ENCODE results near the gene TMEM54. TPM values are rescaled to one million over a fixed set of nuclear protein-coding genes. Genes with fewer than 3 reads are reported as not detected.

The TMEM54 gene
- total and polyA plus RNA-seq, 4 donors, result 0.92 to 10.9 (median 2.6) TPM

DNA sequence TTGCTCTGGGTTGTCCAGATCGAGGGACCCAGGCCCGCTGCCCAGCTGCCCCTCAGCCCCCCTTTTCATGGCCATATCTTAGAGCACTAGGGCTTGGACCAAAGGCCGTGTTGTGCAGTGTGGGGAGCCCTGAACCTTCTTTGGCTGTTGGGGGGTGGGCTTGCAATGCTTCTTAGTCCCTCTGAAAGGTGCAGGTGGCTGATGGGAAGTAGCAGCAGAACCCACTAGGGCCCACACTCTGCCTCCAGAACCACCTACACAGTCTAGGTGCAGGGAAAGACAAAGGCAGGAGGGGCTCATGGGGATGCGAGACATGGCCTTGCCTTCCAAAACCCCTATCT, 17.2 kb downstream of the TMEM54 start:
- Histone ChIP-seq H3K27ac (ENCODE audit: low read depth in 1 of 2, low read length in 2 of 2) (no peak overlapping the region), H3K9ac (ENCODE audit: low read depth in 1 of 2, low read length in 2 of 2) (no peak overlapping the region), H3K36me3 (ENCODE audit: control insufficient read depth in 4 of 4, insufficient read depth in 3 of 4, low read depth in 1 of 4, low read length in 3 of 4) (no peaks in the 10 kb centered on the region), H3K9me3 (ENCODE audit: control insufficient read depth in 4 of 4, low read length in 3 of 4) (no peaks in the 10 kb centered on the region), H3K27me3 (ENCODE audit: control insufficient read depth in 4 of 4, insufficient read depth in 4 of 4, low read length in 3 of 4) (peaks cover 0 to 12% (median 3%) of the 10 kb centered on the region in 4 donors), H3K4me3 (ENCODE audit: low read depth in 1 of 3, low read length in 3 of 3) (no peak overlapping the region), H3K4me1 (ENCODE audit: control insufficient read depth in 4 of 4, insufficient read depth in 4 of 4, low read length in 3 of 4) (peaks cover 0 to 5% (median under 1%) of the 10 kb centered on the region in 4 donors)
- no peak for TF ChIP-seq RXRA (IDR thresholded peaks at IDR 0.05)
- no peak for TF ChIP-seq NR2F2 (IDR thresholded peaks at IDR 0.05)
- no peak for TF ChIP-seq EGR1 (IDR thresholded peaks at IDR 0.05; ENCODE audit: low read depth in 2 of 2)
- TF ChIP-seq GABPA (IDR thresholded peaks at IDR 0.05 in 1 of 2, conservative IDR thresholded peaks at IDR 0.05 in 1 of 2), result no peak
- TF ChIP-seq, protein P1, sequence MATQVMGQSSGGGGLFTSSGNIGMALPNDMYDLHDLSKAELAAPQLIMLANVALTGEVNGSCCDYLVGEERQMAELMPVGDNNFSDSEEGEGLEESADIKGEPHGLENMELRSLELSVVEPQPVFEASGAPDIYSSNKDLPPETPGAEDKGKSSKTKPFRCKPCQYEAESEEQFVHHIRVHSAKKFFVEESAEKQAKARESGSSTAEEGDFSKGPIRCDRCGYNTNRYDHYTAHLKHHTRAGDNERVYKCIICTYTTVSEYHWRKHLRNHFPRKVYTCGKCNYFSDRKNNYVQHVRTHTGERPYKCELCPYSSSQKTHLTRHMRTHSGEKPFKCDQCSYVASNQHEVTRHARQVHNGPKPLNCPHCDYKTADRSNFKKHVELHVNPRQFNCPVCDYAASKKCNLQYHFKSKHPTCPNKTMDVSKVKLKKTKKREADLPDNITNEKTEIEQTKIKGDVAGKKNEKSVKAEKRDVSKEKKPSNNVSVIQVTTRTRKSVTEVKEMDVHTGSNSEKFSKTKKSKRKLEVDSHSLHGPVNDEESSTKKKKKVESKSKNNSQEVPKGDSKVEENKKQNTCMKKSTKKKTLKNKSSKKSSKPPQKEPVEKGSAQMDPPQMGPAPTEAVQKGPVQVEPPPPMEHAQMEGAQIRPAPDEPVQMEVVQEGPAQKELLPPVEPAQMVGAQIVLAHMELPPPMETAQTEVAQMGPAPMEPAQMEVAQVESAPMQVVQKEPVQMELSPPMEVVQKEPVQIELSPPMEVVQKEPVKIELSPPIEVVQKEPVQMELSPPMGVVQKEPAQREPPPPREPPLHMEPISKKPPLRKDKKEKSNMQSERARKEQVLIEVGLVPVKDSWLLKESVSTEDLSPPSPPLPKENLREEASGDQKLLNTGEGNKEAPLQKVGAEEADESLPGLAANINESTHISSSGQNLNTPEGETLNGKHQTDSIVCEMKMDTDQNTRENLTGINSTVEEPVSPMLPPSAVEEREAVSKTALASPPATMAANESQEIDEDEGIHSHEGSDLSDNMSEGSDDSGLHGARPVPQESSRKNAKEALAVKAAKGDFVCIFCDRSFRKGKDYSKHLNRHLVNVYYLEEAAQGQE (IDR thresholded peaks at IDR 0.05), result no peak
- no peak for DNase-seq (ENCODE audit: low spot score)
- WGBS, result 78% methylated on average over 4 of the region's 4 CpGs

DNA sequence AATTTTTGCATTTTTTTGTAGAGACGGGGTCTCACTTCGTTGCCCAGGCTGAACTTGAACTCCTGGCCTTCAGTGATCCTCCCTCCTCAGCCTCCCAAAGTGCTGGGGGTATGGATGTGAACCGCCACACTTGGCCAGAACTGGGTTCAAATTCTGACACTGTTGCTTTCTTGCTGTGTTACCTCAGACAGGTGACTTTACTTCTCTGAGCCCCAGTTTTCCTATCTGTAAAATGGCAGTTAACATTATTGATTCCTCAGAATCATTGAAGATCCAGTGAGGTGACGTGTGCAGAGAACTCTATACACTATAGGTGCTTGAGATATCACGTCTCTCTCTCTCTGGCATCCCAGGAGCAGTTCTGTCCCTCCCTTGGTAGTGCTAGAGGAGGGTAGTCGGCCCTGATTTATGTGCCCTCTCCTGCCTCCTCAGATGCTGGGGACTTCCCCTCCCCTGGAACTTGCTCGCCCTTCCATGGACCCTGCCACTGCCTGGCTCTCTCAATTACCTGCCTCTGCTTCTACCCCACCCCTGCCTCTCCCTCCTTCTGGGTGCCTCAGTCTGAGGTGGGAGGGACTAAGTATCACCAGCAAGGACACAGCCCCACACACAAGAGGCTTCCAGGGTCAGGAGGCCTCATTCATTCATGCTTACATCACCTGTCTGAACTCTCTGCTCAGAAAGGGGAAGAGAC, 17.7 kb downstream of the TMEM54 start:
- H3K9me3 ChIP-seq (ENCODE audit: control insufficient read depth in 4 of 4, low read length in 3 of 4), result no peaks in the 10 kb centered on the region
- no peak overlapping the region for H3K9ac ChIP-seq (ENCODE audit: low read depth in 1 of 2, low read length in 2 of 2)
- H3K4me3 ChIP-seq (ENCODE audit: low read depth in 1 of 3, low read length in 3 of 3), result no peak overlapping the region
- H3K4me1 ChIP-seq (ENCODE audit: control insufficient read depth in 4 of 4, insufficient read depth in 4 of 4, low read length in 3 of 4), result peaks cover 0 to 5% (median under 1%) of the 10 kb centered on the region in 4 donors
- 87% methylated on average over 7 of the region's 7 CpGs for WGBS
- H3K27ac ChIP-seq (ENCODE audit: low read depth in 1 of 2, low read length in 2 of 2), result no peak overlapping the region
- no peak for DNase-seq (ENCODE audit: low spot score)
- H3K36me3 ChIP-seq (ENCODE audit: control insufficient read depth in 4 of 4, insufficient read depth in 3 of 4, low read depth in 1 of 4, low read length in 3 of 4), result no peaks in the 10 kb centered on the region
- peaks cover 0 to 12% (median 3%) of the 10 kb centered on the region in 4 donors for H3K27me3 ChIP-seq (ENCODE audit: control insufficient read depth in 4 of 4, insufficient read depth in 4 of 4, low read length in 3 of 4)
- TF ChIP-seq RXRA (IDR thresholded peaks at IDR 0.05) (no peak), EGR1 (IDR thresholded peaks at IDR 0.05; ENCODE audit: low read depth in 2 of 2) (no peak), GABPA (IDR thresholded peaks at IDR 0.05 in 1 of 2, conservative IDR thresholded peaks at IDR 0.05 in 1 of 2) (no peak), NR2F2 (IDR thresholded peaks at IDR 0.05) (no peak), SP1 (IDR thresholded peaks at IDR 0.05) (no peak)
- TF ChIP-seq, protein P2, sequence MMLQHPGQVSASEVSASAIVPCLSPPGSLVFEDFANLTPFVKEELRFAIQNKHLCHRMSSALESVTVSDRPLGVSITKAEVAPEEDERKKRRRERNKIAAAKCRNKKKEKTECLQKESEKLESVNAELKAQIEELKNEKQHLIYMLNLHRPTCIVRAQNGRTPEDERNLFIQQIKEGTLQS (IDR thresholded peaks at IDR 0.05), result no peak

DNA sequence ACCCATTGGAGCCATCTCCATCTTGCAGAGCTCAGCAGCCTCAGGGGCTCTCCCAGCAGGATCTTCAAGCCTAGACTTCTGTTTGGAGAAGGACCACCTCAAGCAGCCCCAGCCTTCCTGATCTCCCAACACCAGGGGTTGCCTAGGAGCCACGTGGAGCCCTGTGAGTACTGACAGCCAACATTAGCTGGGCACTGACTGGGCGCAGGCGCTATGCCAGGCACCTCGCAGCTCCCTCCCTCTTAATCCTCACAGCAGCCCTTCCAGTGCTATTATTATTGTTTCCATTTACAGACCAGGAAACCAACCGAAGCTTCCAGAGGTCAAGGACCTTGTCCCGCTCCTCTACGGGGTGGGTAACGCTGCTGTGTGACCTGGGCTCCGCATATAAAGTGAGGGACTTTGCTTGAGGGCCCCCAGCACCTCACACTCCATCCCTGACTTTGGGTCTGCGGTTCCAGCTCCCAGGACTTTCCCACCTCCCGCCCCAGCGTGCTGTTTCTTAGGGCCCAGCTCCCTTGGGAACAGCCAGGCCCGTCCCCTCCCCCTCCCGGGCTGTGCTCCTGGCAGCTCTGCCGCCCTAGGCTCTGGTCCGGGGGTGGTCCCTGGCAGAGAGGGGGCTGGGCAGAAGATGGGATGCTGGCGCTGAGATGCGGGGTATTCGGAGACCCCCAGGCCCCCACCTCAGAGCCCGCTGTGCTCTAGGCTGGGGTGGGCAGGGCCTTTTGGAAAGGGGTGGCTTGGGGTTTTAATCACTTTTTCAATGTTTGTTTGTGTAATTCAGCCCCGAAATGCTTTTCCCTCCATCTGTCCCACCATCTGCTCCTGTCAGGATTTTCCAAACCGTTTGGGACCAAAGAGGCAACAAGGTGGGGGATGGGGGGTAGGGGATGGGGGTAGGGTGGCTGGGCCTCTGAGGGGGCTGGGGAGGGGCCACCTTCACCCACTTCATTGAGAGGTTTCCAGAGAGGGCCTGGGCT, 19.0 kb downstream of the TMEM54 start:
- 42% methylated on average over 22 of the region's 22 CpGs for WGBS
- Histone ChIP-seq H3K27ac (ENCODE audit: low read depth in 1 of 2, low read length in 2 of 2) (no peak overlapping the region), H3K27me3 (ENCODE audit: control insufficient read depth in 4 of 4, insufficient read depth in 4 of 4, low read length in 3 of 4) (peaks cover 0 to 7% (median under 1%) of the 10 kb centered on the region in 4 donors), H3K36me3 (ENCODE audit: control insufficient read depth in 4 of 4, insufficient read depth in 3 of 4, low read depth in 1 of 4, low read length in 3 of 4) (no peaks in the 10 kb centered on the region), H3K9me3 (ENCODE audit: control insufficient read depth in 4 of 4, low read length in 3 of 4) (no peaks in the 10 kb centered on the region), H3K4me3 (ENCODE audit: low read depth in 1 of 3, low read length in 3 of 3) (no peak overlapping the region), H3K9ac (ENCODE audit: low read depth in 1 of 2, low read length in 2 of 2) (no peak overlapping the region), H3K4me1 (ENCODE audit: control insufficient read depth in 4 of 4, insufficient read depth in 4 of 4, low read length in 3 of 4) (peaks cover 0 to 15% (median 4%) of the 10 kb centered on the region in 4 donors)
- no peak for DNase-seq (ENCODE audit: low spot score)
- TF ChIP-seq HNF4A (conservative IDR thresholded peaks at IDR 0.05), result no peak
- no peak for TF ChIP-seq GABPA (IDR thresholded peaks at IDR 0.05 in 1 of 2, conservative IDR thresholded peaks at IDR 0.05 in 1 of 2)
- TF ChIP-seq JUND (IDR thresholded peaks at IDR 0.05), result no peak
- TF ChIP-seq FOXA1 (IDR thresholded peaks at IDR 0.05), result no peak
- no peak for TF ChIP-seq SP1 (IDR thresholded peaks at IDR 0.05)
- no peak for TF ChIP-seq YY1 (IDR thresholded peaks at IDR 0.05)
- TF ChIP-seq, protein P3, sequence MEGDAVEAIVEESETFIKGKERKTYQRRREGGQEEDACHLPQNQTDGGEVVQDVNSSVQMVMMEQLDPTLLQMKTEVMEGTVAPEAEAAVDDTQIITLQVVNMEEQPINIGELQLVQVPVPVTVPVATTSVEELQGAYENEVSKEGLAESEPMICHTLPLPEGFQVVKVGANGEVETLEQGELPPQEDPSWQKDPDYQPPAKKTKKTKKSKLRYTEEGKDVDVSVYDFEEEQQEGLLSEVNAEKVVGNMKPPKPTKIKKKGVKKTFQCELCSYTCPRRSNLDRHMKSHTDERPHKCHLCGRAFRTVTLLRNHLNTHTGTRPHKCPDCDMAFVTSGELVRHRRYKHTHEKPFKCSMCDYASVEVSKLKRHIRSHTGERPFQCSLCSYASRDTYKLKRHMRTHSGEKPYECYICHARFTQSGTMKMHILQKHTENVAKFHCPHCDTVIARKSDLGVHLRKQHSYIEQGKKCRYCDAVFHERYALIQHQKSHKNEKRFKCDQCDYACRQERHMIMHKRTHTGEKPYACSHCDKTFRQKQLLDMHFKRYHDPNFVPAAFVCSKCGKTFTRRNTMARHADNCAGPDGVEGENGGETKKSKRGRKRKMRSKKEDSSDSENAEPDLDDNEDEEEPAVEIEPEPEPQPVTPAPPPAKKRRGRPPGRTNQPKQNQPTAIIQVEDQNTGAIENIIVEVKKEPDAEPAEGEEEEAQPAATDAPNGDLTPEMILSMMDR (IDR thresholded peaks at IDR 0.05; ENCODE audit: low read depth, low read length, missing input control), result no peak
- no peak for TF ChIP-seq EGR1 (IDR thresholded peaks at IDR 0.05; ENCODE audit: low read depth in 2 of 2)
- TF ChIP-seq TAF1 (conservative IDR thresholded peaks at IDR 0.05), result no peak
- TF ChIP-seq RXRA (IDR thresholded peaks at IDR 0.05), result no peak
- TF ChIP-seq, protein P4, sequence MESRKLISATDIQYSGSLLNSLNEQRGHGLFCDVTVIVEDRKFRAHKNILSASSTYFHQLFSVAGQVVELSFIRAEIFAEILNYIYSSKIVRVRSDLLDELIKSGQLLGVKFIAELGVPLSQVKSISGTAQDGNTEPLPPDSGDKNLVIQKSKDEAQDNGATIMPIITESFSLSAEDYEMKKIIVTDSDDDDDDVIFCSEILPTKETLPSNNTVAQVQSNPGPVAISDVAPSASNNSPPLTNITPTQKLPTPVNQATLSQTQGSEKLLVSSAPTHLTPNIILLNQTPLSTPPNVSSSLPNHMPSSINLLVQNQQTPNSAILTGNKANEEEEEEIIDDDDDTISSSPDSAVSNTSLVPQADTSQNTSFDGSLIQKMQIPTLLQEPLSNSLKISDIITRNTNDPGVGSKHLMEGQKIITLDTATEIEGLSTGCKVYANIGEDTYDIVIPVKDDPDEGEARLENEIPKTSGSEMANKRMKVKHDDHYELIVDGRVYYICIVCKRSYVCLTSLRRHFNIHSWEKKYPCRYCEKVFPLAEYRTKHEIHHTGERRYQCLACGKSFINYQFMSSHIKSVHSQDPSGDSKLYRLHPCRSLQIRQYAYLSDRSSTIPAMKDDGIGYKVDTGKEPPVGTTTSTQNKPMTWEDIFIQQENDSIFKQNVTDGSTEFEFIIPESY (IDR thresholded peaks at IDR 0.05), result no peak
- no peak for TF ChIP-seq FOXA2 (IDR thresholded peaks at IDR 0.05)
- TF ChIP-seq, protein P5, sequence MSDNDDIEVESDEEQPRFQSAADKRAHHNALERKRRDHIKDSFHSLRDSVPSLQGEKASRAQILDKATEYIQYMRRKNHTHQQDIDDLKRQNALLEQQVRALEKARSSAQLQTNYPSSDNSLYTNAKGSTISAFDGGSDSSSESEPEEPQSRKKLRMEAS (IDR thresholded peaks at IDR 0.05), result no peak
- no peak for TF ChIP-seq RAD21 (IDR thresholded peaks at IDR 0.05)
